Measurements from ENCODE around the gene NR4A3.
A peak's percentile ranks its signal among the peaks of the same experiment; 100 is the strongest.
"Not testable (repeated sequence)": the region's sequence is repeated elsewhere in the genome, so short reads cannot be mapped to it uniquely, and the experiment has no call there.

The NR4A3 gene

GRCh38 chr9:99835581-99835980 lies 13.9 kb downstream of the NR4A3 start:
- DNase-seq, result no peak

DNA sequence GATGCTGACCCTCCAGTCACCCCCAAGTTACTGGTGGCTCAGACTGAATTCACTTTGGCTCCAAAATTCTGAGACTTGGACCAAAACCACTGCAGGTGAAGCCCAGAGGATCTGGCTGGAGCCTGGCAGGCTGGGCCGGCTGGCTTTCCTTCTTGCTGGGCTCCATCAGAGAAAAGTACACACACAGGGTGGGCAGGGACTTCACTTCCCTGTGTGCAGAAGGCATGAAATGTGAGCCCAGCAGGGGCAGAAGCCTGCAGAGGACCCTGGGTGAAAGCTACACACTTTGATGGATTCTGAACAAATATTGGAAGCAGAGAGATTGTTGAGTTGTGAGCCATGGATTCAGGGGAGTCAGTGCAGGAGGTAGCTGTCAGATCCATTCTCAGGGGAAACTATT lies 18.4 kb downstream of the NR4A3 start:
- DNase-seq, result no peak

GRCh38 chr9:99845063-99845462 lies 23.4 kb downstream of the NR4A3 start:
- no peak for DNase-seq

DNA sequence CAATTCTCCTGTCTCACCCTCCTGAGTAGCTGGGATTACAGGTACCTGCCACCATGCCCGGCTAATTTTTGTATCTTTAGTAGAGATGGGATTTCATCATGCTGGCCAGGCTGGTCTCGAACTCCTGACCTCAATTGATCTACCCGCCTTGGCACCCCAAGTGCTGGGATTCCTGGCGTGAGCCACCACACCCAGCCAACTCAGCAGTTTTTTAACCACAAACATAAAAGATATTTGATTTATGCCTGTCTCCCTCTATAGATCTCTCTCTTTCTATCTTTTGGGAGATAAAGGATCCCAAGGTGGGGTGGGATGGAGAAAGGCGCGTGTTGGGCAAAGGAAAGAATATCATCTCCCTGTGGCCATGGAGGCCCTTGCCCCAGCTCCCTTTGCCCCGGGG lies 26.8 kb downstream of the NR4A3 start:
- DNase-seq, result no peak

GRCh38 chr9:99850736-99851499 lies 29.2 kb downstream of the NR4A3 start:
- no peak for DNase-seq

GRCh38 chr9:99851500-99851822 lies 29.8 kb downstream of the NR4A3 start:
- DNase-seq, result peak in 1 of 2 experiments; percentile 35

GRCh38 chr9:99852617-99853016 lies 30.9 kb downstream of the NR4A3 start:
- DNase-seq, result no peak

GRCh38 chr9:99855467-99856176 lies 33.9 kb downstream of the NR4A3 start:
- no peak for DNase-seq

- DNase-seq, result not testable (repeated sequence)
Observed at GRCh38 chr9:99857576-99857975, 35.9 kb downstream of the NR4A3 start.

- DNase-seq, result no peak
Observed at GRCh38 chr9:99858087-99858486, 36.4 kb downstream of the NR4A3 start.

DNA sequence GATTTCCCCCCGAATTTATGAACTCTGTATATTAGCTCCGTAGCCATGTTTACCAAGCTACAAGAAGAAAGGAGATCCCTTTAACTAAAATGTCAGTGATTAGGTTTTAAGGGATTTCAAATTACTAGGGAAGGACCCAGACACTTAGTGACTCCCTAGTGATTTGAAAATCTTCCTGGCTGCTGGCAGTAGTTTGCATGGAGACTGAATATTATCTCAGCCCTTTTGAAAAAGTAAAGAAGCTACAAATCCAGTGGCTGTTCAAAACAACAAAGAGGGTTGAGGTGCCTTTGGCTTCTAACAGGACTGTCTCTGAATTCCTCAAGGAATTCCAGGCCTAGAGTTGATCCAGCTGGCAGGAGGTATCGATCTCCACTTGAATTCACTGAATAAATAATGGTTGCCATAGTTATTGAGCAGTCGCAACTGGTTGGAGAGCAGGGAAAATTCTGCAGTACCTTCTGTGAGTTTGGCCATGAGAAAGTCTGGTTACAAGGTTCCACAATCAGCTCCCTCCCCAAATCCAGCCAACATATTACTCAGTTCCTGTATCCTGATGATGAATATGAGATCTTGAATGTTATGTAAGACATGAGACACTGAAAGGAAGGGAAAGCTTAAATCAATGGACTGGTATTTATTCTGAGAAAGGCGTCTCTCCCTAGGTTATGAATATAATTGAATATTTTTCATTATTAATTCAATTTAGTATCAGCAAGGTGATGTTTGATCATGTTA lies 37.7 kb downstream of the NR4A3 start:
- no peak for DNase-seq

DNA sequence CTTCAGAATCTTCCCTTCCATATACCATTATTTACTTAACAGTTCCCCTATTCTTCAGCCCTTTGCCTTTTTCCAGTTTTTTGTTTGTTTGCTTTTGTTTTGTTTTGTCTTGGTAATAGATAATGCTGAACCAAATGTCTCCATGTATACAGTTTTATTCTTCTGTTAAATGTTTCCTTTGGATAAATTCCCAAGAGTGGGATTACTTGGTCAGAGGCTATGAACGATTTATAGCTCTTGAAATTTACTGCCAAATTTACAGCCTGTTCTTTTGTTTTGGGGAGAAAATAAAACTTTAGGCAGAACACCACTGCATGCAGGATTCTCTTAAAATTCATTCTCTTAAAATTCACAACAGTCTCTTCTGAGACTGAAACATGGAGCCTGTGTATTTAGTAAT lies 38.6 kb downstream of the NR4A3 start:
- no peak for DNase-seq

- no peak for DNase-seq
Observed at GRCh38 chr9:99863955-99864354, 42.3 kb downstream of the NR4A3 start.

- DNase-seq, result no peak
Observed at GRCh38 chr9:99866398-99866797, 44.7 kb downstream of the NR4A3 start.

GRCh38 chr9:99867536-99867935 lies 45.9 kb downstream of the NR4A3 start:
- DNase-seq, result no peak

GRCh38 chr9:99867968-99868367 lies 46.3 kb downstream of the NR4A3 start:
- no peak for DNase-seq

- DNase-seq, result no peak
Observed at GRCh38 chr9:99868845-99869244, 47.2 kb downstream of the NR4A3 start.

GRCh38 chr9:99870126-99870525 lies 48.4 kb downstream of the NR4A3 start:
- no peak for DNase-seq

- no peak for DNase-seq
Observed at GRCh38 chr9:99873531-99873930, 51.8 kb downstream of the NR4A3 start.

- DNase-seq, result peak in 1 of 2 experiments; percentile 23
Observed at GRCh38 chr9:99873943-99874584, 52.4 kb downstream of the NR4A3 start.

- DNase-seq, result no peak
Observed at GRCh38 chr9:99876190-99876589, 54.5 kb downstream of the NR4A3 start.

DNA sequence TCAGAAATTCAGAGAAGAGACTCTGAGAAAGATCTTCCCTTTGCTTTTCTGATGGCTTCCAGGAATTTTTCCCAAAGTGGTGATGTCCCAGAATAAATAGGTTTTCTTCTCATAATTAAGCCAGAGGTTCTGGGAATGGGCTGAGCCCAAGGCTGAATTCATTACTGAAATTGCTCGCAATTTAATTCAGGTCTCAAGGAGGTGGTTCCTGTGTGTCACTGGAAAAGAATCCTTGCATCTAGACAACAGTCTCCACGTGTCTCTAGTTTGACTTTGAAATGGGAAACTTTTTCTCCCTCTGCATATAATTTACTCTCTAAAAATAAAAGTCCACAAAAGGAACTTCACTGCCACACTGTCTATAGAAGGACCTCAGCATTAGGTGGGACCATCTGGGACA lies 57.0 kb downstream of the NR4A3 start:
- DNase-seq, result no peak

- peak; percentile 28 to 50 for DNase-seq
Observed at GRCh38 chr9:99881769-99882168, 60.1 kb downstream of the NR4A3 start.

Measured in activated CD4-positive, alpha-beta T cell treated with anti-CD3 and anti-CD28 coated beads, Interleukin-2, amount 50 U/mL, for 48 hours (primary cell).